ENCODE measurements around the gene TTN.

GRCh38 chr2:178722296-178722695 is 84.9 kb downstream of the TTN start:
- TF ChIP-seq CTCF (IDR thresholded peaks at IDR 0.05) (no peak), POLR2A (IDR thresholded peaks at IDR 0.05) (no peak)

Data from esophagus squamous epithelium (tissue), 4 donors.